Liver (tissue), 9 donors: ENCODE measurements around the gene THBS1. TPM values are rescaled to one million over a fixed set of nuclear protein-coding genes. Genes with fewer than 3 reads are reported as not detected.

Experiments used
- DNase-seq: peaks from one replicate; pipeline ENCODE4 v3.0.0-alpha.2; 2017; ENCODE audit warnings: low spot score
- H3K27ac ChIP-seq, 2 donors: one replicate each; pipeline ENCODE4 v1.7.0; 2013; ENCODE audit warnings: inconsistent platforms in 2 of 2, low read length in 2 of 2, control low read depth in 1 of 2, low read depth in 1 of 2, mild to moderate bottlenecking in 1 of 2
- H3K27me3 ChIP-seq, 4 donors: one replicate each; pipeline versions ENCODE4 v1.6.1 to v1.7.0; 2013; ENCODE audit warnings: low read length in 3 of 4, inconsistent platforms in 1 of 4, mild to moderate bottlenecking in 1 of 4, moderate library complexity in 1 of 4; ENCODE audit not compliant: control insufficient read depth in 4 of 4, insufficient read depth in 4 of 4
- H3K36me3 ChIP-seq, 4 donors: one replicate each; pipeline versions ENCODE4 v1.6.1 to v1.7.0; 2013; ENCODE audit warnings: low read length in 3 of 4, mild to moderate bottlenecking in 3 of 4, low read depth in 1 of 4, moderate library complexity in 1 of 4; ENCODE audit not compliant: control insufficient read depth in 4 of 4, insufficient read depth in 3 of 4
- H3K4me1 ChIP-seq, 4 donors: one replicate each; pipeline versions ENCODE4 v1.6.1 to v1.7.0; 2013; ENCODE audit warnings: low read length in 3 of 4, mild to moderate bottlenecking in 3 of 4, moderate library complexity in 1 of 4; ENCODE audit not compliant: control insufficient read depth in 4 of 4, insufficient read depth in 4 of 4
- H3K4me3 ChIP-seq, 3 donors: one replicate each; pipeline versions ENCODE4 v1.6.1 to v1.7.0; 2013; ENCODE audit warnings: low read length in 3 of 3, control low read depth in 1 of 3, low read depth in 1 of 3, mild to moderate bottlenecking in 1 of 3
- H3K9ac ChIP-seq, 2 donors: one replicate each; pipeline ENCODE4 v1.7.0; 2013; ENCODE audit warnings: low read length in 2 of 2, mild to moderate bottlenecking in 2 of 2, moderate library complexity in 2 of 2, control low read depth in 1 of 2, low read depth in 1 of 2
- H3K9me3 ChIP-seq, 4 donors: one replicate each; pipeline versions ENCODE4 v1.6.1 to v1.7.0; 2013; ENCODE audit warnings: low read length in 3 of 4; ENCODE audit not compliant: control insufficient read depth in 4 of 4
- EGR1 ChIP-seq, 2 donors: IDR thresholded peaks; 2 replicates each; pipeline ENCODE4 v1.6.1; 2016 to 2018; ENCODE audit warnings: antibody characterized with exemption in 2 of 2, low read depth in 2 of 2
- FOXA1 ChIP-seq: IDR thresholded peaks from 2 replicates; pipeline ENCODE4 v1.6.1; 2016; ENCODE audit warnings: antibody characterized with exemption
- FOXA2 ChIP-seq: IDR thresholded peaks from 2 replicates; pipeline ENCODE4 v1.6.1; 2016; ENCODE audit warnings: antibody characterized with exemption
- GABPA ChIP-seq, 2 donors: IDR thresholded peaks in 1 of 2; conservative IDR thresholded peaks in 1 of 2; 2 replicates each; pipeline ENCODE4 v1.6.1; 2016; ENCODE audit warnings: antibody characterized with exemption in 2 of 2, mild to moderate bottlenecking in 1 of 2, moderate library complexity in 1 of 2
- HNF4A ChIP-seq, 2 donors: conservative IDR thresholded peaks; 2 replicates each; pipeline ENCODE4 v1.6.1; 2016; ENCODE audit warnings: antibody characterized with exemption in 2 of 2, mild to moderate bottlenecking in 2 of 2
- HNF4G ChIP-seq: IDR thresholded peaks from 2 replicates; pipeline ENCODE4 v1.6.1; 2016; ENCODE audit warnings: antibody characterized with exemption
- JUND ChIP-seq, 2 donors: IDR thresholded peaks; 2 replicates each; pipeline ENCODE4 v1.6.1; 2016; ENCODE audit warnings: antibody characterized with exemption in 2 of 2
- MAX ChIP-seq: IDR thresholded peaks from 2 replicates; pipeline ENCODE4 v1.6.1; 2016; ENCODE audit warnings: antibody characterized with exemption
- NR2F2 ChIP-seq: IDR thresholded peaks from 2 replicates; pipeline ENCODE4 v1.6.1; 2016; ENCODE audit warnings: antibody characterized with exemption
- RAD21 ChIP-seq, 2 donors: IDR thresholded peaks; 2 replicates each; pipeline ENCODE4 v1.6.1; 2016; ENCODE audit warnings: antibody characterized with exemption in 2 of 2, mild to moderate bottlenecking in 2 of 2
- REST ChIP-seq: IDR thresholded peaks from 2 replicates; pipeline ENCODE4 v1.6.1; 2016; ENCODE audit warnings: antibody characterized with exemption, mild to moderate bottlenecking
- RXRA ChIP-seq, 2 donors: IDR thresholded peaks; 2 replicates each; pipeline ENCODE4 v1.6.1; 2017 to 2018; ENCODE audit warnings: antibody characterized with exemption in 2 of 2, mild to moderate bottlenecking in 1 of 2
- SP1 ChIP-seq: IDR thresholded peaks from 2 replicates; pipeline ENCODE4 v1.6.1; 2018; ENCODE audit warnings: antibody characterized with exemption, mild to moderate bottlenecking
- TAF1 ChIP-seq: conservative IDR thresholded peaks from 2 replicates; pipeline ENCODE4 v1.6.1; 2016; ENCODE audit warnings: antibody characterized with exemption, mild to moderate bottlenecking
- YY1 ChIP-seq: IDR thresholded peaks from 2 replicates; pipeline ENCODE4 v1.6.1; 2016; ENCODE audit warnings: antibody characterized with exemption, mild to moderate bottlenecking
- WGBS: extraction: QIAGEN DNeasy Blood & Tissue Kit; methylation state at CpG from one replicate; pipeline ENCODE4 v1.1.7; 2013; 5-methylcytosine and 5-hydroxymethylcytosine counted together
- polyA plus RNA-seq, 2 donors: library from polyadenylated mRNA; stranded (reverse) in 1 of 2; unstranded in 1 of 2; fragments of 200-250 nt in 1 of 2; fragments of >200 nt in 1 of 2; fragmentation: Nextera tagmentation in 1 of 2; extraction: Ambion mirVana in 1 of 2; gene quantifications; one replicate each; pipeline versions ENCODE4 v1.2.1 to v1.2.3, GENCODE V29; 2013 to 2015
- total RNA-seq, 2 donors: library from RNA; depleted of rRNA; stranded (reverse); fragments of >200 nt; gene quantifications; one replicate each; pipeline ENCODE4 v1.2.3, GENCODE V29; 2014
- TF ChIP-seq, protein P1 (sequence below): IDR thresholded peaks from 2 replicates; pipeline ENCODE4 v1.6.1; 2016; ENCODE audit warnings: antibody characterized with exemption
- TF ChIP-seq, protein P2 (sequence below): fragments of 150-350 bp; IDR thresholded peaks from 2 replicates; pipeline ENCODE4 v1.5.1; 2017; ENCODE audit warnings: improper control_type of control experiment, low read depth, low read length; ENCODE audit not compliant: missing input control
- donor health status: healthy.
- donor health status: healthy.
- donor health status: healthy.
- donor health status: healthy.
- donor health status: healthy.

Gene THBS1
- total and polyA plus RNA-seq, 4 donors: 8.9 to 73.6 (median 22.6) TPM

GRCh38 chr15:39644136-39644535, 63.3 kb downstream of the THBS1 start:
- peaks cover 0 to under 1% (median under 1%) of the 10 kb centered on the region in 4 donors for H3K4me1 ChIP-seq
- H3K9ac ChIP-seq: no peak overlapping the region
- H3K27me3 ChIP-seq: no peaks in the 10 kb centered on the region
- no peak for TF ChIP-seq NR2F2
- TF ChIP-seq, protein P1, sequence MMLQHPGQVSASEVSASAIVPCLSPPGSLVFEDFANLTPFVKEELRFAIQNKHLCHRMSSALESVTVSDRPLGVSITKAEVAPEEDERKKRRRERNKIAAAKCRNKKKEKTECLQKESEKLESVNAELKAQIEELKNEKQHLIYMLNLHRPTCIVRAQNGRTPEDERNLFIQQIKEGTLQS: no peak
- no peak for TF ChIP-seq FOXA2
- no peak for TF ChIP-seq YY1
- no peak for TF ChIP-seq HNF4G
- TF ChIP-seq FOXA1: no peak
- TF ChIP-seq, protein P2, sequence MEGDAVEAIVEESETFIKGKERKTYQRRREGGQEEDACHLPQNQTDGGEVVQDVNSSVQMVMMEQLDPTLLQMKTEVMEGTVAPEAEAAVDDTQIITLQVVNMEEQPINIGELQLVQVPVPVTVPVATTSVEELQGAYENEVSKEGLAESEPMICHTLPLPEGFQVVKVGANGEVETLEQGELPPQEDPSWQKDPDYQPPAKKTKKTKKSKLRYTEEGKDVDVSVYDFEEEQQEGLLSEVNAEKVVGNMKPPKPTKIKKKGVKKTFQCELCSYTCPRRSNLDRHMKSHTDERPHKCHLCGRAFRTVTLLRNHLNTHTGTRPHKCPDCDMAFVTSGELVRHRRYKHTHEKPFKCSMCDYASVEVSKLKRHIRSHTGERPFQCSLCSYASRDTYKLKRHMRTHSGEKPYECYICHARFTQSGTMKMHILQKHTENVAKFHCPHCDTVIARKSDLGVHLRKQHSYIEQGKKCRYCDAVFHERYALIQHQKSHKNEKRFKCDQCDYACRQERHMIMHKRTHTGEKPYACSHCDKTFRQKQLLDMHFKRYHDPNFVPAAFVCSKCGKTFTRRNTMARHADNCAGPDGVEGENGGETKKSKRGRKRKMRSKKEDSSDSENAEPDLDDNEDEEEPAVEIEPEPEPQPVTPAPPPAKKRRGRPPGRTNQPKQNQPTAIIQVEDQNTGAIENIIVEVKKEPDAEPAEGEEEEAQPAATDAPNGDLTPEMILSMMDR: no peak
- no peak for TF ChIP-seq REST
- TF ChIP-seq HNF4A (conservative IDR thresholded peaks at IDR 0.05): no peak
- no peak for TF ChIP-seq TAF1
- TF ChIP-seq RXRA (IDR thresholded peaks at IDR 0.05): no peak
- TF ChIP-seq SP1: no peak
- no peak for TF ChIP-seq JUND (IDR thresholded peaks at IDR 0.05)
- TF ChIP-seq EGR1 (IDR thresholded peaks at IDR 0.05; ENCODE audit: low read depth in 2 of 2): no peak
- TF ChIP-seq MAX: no peak
- no peak for TF ChIP-seq GABPA (IDR thresholded peaks at IDR 0.05 in 1 of 2, conservative IDR thresholded peaks at IDR 0.05 in 1 of 2)
- no peak for TF ChIP-seq RAD21 (IDR thresholded peaks at IDR 0.05)
- H3K9me3 ChIP-seq: no peaks in the 10 kb centered on the region
- H3K36me3 ChIP-seq: no peaks in the 10 kb centered on the region
- H3K4me3 ChIP-seq: no peak overlapping the region
- no peak overlapping the region for H3K27ac ChIP-seq
- no peak for DNase-seq
- 80% methylated on average over 13 of the region's 13 CpGs for WGBS

- no peak overlapping the region for H3K9ac ChIP-seq
- 93% methylated on average over 20 of the region's 20 CpGs for WGBS
- no peak overlapping the region for H3K27ac ChIP-seq
- no peaks in the 10 kb centered on the region for H3K36me3 ChIP-seq
- H3K4me3 ChIP-seq: no peak overlapping the region
- H3K4me1 ChIP-seq: no peaks in the 10 kb centered on the region
- H3K9me3 ChIP-seq: no peaks in the 10 kb centered on the region
- H3K27me3 ChIP-seq: no peaks in the 10 kb centered on the region
- DNase-seq: no peak
- no peak for TF ChIP-seq SP1
These were observed 64.5 kb downstream of the THBS1 start for GRCh38 chr15:39645138-39645975.
